Stimulated activated CD8-positive, alpha-beta memory T cell treated with anti-CD3 and anti-CD28 coated beads, Interleukin-4, amount 100 ng/mL, for 48 hours (primary cell): Measurements from ENCODE around the gene GJB2.

Source experiments
- DNase-seq: peaks from one replicate; pipeline ENCODE4 v3.0.0-alpha.2; 2020

The GJB2 gene

DNA sequence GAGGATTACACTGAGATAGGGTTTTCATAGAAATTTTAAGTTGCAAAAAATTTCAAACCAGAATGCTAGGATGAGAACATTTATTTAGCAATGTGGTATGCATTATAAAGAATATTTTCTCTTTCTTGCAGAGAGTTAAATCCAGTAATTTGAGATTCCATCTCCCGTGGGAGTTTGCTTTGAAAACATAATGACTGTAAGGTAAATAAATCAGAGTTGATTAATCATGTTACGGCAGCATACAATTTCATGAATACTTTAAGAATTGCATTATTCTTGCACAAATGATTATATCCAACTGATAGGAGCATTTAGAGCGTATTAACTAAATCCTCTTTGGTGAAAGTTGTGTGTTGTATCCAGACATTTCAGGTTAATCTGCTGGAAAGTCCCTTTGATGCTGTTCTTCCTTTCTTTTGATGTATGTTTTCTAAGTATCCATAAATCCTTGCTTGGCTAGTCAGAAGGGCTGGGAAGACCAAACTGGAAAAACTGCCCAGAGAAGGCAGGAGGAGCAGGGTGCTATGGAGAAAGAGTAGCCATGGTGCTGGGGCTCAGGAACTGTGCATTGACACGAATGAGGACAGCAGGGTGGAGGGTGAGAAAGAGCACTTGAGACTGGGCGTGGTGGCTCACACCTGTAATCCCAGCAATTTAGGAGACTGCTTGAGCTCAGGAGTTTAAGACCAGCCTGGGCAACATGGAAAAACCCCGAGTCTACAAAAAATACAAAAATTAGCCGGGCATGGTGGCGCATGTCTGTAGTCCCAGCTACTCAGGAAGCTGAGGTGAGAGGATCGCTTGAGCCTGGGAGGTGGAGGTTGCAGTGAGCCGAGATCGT is 27.1 kb downstream of the GJB2 start:
- DNase-seq = no peak

DNA sequence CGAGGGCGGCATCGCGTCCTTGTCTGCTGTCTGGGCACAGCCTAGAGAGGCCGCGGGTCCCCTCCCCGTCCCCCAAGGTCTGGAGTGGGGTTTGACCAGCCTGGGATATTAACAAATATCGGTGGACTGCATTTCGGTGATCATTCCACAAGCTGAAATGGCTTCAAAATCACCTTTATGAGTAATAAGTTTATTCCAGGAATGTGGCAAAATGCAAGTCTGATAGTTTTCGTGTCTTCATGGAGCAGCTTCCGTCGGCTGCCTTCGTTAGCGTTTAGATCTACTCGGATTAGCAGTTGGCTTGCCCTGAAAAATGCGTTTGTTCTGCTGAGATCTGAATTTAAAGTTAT is 30.8 kb downstream of the GJB2 start:
- no peak for DNase-seq

DNA sequence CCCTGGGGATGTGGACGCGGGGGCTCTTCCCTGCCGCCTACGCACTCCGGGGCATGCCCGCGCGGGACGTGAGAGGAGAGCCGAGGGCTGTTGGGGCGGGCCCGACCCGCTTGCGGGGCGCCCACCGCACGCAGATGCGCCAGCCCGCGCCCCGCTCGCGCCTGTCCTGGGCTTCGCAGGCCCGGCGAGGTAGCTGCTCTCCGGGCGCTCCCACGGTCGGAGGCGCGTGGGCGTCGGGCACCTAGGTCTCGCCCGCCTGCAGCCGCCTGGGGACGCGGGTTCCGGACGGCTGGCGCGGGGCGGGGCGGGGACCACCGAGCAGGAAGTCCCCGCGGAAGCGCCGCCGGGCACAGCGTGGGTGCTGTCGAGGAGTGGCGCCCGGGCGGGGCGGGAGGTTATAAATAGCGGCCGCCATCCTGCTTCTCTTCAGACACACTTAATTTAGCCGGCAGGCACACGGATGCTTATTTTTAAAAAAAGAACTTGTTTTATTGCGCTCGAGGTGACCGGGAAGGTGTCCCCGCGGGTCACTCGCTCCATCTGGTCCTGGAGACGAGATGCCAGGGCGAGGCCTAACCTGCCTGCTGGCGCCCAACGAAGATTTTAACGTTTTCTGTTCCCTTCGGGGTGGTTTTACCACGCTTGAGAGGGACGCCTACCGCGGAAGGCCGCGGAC is 31.3 kb downstream of the GJB2 start:
- DNase-seq = peak; percentile 73

DNA sequence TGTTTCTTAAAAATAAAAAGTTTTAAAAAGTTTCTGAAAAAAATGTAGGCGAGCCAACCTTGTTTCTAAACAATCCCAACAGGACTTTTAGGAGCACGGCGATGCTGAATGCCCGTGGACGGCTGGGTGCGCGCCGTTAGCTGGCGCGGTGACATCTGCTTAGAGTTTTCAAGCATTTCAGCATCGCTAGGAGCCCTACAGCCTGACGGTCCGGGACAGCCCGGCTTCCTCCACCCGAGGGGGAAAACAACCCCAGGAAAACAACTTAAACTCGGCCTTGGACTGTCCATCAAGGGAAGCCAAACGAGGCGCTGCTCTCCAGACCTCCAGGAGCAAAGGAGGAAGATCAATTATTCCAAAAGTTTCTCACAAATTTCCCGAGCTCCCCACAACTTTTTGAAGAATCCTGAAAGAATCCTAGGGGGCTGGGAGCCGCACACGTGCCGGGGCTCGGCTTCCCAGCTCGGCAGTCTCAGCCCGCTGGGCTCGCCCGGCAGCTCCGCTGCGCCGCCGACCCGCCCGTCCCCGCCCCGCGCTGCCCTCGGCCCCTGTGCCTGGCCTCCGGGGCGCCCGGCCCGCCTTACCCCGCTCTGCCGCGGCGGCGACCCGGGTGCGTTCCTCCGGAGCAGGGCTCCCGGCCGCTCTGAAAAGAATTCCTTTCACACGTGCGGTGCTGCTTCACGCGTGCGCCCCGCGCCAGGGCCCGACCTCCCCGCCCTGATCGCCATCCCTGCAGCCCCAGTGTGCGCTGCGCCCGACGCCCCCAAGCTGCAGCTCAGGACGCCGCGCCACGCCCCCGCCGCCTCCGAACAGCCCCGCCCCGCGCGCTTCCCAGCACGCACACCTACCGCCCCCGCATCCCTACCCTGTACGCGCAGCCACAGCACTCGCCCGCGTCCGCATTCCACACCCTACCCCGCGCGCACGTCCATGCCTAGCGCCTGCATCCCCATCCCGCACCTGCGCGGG is 32.1 kb downstream of the GJB2 start, which contains the start of gene GJA3:
Gene GJA3 (minus strand): TSS at position 747 of the 969 bp plus-strand sequence. CDS start 17,764 bp downstream, outside the sequence.
- peak; percentile 75 for DNase-seq

DNA sequence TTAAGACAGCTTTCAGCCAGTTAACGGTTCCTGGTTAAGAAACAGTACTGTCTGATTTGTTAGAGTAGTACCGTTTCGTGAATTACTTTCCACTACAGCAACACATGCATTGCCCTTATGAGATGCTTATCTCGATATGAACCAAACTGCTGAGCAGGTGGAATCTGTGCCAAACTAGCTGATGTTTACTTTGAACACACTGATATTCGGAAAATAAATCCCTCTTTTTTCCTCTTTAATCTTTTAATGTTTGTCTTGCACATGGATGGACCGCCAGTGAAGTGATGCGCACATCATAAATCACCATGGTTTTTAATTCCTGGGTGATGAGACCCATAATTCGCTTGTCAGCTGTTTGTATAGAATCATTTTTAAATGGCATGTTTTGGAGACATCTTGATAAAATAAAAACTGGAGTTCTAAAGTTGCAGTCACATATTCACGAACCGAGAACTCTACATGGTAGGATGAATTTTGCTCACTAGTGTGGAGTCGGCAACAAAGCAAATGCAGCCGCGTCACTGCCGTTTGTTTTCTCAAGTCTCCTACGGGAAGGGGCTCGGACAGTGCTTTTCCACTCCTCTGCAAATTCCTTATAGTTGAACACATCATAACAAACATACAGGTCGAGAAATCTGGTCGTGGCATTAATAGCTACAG is 33.0 kb downstream of the GJB2 start:
- no peak for DNase-seq

DNA sequence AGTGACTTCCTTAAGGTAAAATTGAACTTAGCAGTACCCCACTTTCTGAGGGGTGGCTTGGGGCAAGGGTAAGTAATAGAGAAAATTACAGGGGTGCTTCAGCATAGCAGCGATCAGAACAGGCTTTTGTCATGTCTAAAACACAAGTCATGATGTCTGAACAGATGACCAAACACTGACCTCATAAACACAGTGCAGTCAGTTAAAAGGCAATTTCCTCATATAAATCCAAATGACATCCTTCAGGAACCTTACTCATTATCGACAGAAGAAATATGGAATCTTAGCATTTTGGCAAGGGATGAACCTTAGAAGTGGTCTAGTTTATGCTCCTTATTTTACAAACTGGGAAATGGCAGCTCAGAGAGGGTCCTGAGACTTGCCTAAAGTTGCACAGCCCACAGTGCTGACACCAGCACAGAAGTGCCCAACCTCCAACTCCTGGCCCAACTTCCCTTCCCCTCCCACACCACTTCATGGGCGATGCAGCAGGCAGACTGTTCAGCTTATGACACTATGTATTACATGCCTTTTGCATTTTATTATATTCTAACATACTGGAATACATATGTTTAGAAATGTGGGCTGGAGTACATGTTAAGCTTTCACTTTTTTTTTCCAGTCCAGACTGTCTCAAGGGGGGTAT is 35.5 kb downstream of the GJB2 start:
- no peak for DNase-seq

DNA sequence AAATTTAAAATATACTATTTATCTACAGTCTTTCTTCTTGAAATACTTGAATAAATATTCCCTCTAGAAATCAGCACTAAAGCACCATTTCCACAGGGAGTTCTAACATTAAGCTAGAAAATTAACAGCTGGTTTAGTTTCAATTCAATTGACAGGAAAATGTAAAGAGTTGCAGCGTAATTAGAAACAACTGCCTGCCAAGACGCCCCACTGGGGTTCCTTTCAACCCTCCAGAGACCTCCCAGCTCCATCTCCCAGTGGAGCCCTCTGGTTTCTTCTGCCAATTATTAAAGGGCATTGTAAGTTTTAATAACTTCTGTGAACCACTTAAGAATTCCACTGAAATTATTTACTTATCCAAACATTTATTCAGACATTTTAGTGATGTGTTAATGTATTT is 36.0 kb downstream of the GJB2 start:
- DNase-seq = no peak

DNA sequence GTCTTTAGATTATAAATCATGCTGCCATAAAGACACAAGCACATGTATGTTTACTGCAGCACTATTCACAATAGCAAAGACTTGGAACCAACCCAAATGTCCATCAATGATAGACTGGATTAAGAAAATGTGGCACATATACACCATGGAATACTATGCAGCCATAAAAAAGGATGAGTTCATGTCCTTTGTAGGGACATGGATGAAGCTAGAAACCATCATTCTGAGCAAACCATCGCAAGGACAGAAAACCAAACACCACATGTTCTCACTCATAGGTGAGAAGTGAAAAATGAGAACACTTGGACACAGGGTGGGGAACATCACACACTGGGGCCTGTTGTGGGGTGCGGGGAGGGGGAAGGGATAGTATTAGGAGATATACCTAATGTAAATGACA is 39.4 kb downstream of the GJB2 start:
- DNase-seq = peak; percentile 16

DNA sequence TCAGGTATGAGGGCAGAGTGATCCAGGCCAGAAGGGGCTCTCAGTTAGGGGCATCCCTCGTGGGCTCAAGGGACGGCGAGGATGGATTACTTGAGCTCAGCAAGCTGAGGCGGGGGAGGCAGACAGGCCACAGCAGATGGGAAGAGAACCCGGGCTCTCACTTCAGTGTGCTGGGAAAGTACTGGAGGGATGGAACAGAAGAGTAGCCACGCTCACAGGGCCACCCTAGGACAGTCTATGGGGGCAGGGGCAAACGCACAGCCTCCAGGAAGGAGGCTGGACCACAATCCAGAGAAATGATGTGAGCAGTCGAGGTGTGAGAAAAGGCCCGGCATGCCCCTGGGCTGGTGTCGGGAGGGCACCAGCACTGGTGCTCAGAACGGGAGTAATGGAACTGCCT is 41.1 kb downstream of the GJB2 start:
- no peak for DNase-seq

DNA sequence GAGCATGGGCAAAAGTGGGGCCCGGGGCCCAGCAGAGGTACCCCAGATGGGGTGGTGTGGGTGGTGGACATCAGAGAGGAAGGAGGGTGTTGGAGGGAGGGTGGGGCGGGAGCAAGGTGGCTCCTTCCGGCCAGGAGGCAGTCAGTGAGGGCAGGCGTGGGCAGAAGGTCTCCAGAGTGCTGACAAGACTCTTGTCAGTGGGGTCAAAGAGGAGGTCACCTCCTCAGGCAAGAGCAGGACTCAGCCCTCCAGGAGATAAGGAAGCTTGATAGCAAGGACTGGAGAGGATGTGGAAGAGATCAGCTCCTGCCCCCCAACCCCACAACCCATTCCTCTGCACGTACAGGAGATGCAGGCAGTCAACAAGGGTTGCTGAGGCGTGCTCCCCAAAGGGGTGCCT is 41.7 kb downstream of the GJB2 start:
- DNase-seq = no peak

DNA sequence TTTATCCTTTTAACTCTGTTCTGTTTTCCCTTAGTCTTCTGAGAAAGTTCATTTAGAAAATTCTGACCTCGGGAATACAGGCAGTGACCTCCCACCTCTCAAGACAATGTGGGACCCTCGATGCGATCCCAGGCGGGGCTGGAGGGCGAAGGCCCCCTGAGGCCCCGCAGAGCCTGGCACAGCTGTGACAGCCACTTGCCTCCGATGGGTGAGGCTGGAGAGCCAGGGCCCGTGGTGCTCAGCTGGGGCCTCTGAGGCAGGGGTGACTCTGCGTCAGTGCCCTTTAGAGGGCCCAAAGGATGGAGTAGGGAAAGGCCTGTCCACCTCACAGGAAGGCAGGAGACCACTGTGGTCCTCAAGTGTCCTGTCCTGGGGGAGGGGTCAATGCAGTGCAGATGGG is 42.2 kb downstream of the GJB2 start:
- no peak for DNase-seq

DNA sequence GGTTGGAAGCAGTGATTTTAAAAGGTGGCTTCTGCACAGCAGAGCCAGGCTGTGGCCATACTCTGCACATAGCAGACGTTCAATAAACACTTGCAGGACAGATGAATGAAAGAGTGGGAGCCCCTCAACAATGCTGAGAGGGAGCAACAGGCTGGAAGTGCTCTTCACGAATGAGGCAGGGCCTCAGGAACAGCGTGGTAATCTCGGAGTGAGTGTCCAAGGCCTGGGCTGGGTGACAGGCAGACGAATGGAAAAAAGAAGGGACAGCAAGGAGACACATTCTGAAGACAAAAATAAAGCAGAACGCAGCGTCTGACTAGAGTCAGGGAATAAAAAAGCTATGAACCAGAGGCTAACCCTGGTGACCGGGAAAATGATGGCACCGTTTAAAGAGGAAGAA is 43.0 kb downstream of the GJB2 start:
- DNase-seq = no peak

DNA sequence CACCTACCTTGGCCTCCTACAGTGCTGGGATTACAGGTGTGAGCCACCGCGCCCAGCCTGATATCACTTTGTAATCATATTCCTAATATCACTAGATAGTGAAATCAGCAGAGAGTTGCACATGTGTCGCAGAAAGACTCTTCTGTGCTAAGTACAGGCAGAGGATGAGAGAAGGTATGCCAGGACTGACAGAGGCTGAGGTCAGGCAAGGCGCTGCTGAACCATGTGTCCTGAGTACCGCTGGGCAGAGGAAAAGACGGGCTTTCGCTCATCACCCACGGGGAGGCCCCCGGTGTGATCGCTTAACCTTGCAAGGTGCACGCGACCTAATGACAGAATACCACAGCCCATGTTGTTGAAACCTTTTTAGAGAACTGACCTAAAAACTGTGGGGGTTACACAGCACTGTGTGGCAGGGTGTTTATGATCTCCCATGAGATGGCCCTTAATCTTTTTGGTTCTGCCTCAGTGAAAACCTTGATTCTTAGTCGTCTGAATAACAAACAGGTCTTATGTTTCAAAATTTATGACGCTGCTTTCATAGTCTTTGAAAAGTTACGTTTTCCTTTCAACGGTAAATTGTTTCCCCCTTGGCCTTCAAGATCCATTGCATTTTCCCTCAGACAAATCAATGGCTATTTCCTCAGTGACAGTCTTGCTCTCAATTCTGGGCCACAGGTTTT is 44.1 kb downstream of the GJB2 start:
- DNase-seq = peak; percentile 11

DNA sequence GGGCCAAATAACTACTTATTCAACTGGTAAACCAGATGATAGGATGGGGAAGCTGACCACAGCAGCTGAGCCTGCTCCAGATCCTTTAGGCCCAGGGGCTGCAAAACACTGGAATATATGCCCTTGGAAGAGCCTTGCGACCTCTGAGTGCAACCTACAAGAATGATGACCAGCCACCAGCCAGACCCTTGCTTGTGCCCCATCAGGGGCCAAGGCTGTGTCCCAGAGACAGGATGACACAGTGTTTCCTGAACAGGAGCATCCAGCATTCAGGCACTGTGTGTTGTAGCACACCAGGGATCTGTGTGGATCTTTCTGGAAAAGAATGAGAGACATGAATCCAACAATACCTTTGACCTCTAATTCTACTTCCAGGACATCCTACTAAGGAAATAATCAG is 46.4 kb downstream of the GJB2 start:
- no peak for DNase-seq

DNA sequence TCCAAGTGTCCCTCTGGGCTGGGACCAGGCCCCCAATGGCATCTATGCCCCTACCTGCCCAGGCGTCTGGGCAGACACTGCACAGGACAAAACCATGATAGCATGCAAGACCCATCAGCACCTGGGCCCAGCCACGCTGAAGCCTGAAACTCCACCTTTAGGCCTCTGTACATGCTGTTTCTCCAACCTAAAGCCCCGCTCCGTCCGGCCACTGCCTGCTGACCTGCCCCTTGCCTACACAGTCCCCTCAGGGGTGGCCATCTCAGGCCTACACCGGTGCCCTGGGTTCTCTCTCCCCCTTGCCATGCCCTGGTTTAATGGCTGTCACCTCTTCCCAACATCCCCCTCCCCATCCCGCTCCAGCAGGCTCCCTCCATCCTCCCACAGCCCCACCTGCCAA is 47.2 kb downstream of the GJB2 start:
- no peak for DNase-seq

DNA sequence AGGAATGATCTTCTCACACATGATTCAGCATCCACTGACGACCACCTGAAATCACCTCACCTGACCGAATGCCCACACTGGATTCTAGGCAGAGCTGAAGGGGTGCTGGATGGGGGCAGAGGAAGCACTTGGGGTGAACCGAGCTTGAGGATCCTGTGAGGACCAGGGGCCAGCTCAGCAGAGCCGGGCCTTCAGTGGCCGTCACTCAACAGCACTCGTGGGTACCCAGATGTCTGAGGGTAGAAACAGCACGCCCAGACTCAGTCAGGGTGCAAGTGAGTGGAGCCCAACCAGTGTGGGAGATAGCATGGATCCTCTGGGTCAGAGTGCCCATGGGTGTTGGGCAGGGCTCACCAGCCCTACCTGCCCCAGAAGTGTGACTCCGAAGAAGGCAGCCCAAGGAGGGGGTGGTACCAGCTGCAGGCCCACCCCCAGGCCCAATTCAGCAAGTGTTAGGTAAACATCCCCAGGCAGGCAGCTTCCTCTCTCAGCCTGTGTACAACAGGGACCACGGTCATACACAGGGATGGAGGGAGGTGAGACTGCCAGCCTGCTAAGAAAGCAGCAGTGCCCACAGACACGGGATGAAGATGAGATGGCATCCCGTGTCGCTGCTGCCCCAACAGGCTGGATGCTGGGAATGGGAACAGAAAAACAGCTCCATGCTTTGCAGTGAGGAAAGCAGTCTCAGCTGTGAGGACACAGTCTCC is 48.4 kb downstream of the GJB2 start:
- DNase-seq = no peak

DNA sequence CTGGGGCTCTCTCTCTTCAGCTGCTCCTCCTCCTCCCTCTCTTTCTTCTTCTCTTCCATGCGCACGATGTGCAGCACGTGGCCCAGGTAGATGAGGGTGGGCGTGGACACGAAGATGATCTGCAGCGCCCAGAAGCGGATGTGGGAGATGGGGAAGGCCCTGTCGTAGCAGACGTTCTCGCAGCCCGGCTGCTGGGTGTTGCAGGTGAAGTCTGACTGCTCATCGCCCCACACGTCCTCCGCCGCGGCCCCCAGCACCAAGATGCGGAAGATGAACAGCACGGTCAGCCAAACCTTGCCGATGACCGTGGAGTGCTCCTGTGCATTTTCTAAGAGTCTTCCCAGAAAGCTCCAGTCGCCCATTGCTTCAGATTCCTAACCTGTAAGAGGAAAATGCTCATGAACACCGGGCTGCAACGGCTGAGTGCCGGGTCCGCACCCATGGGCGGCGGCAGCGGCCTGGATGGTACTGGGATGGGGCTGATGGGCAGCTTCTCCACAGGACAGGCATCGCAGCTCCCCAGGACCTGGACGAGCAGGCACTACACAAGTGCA is 49.7 kb downstream of the GJB2 start:
- no peak for DNase-seq

DNA sequence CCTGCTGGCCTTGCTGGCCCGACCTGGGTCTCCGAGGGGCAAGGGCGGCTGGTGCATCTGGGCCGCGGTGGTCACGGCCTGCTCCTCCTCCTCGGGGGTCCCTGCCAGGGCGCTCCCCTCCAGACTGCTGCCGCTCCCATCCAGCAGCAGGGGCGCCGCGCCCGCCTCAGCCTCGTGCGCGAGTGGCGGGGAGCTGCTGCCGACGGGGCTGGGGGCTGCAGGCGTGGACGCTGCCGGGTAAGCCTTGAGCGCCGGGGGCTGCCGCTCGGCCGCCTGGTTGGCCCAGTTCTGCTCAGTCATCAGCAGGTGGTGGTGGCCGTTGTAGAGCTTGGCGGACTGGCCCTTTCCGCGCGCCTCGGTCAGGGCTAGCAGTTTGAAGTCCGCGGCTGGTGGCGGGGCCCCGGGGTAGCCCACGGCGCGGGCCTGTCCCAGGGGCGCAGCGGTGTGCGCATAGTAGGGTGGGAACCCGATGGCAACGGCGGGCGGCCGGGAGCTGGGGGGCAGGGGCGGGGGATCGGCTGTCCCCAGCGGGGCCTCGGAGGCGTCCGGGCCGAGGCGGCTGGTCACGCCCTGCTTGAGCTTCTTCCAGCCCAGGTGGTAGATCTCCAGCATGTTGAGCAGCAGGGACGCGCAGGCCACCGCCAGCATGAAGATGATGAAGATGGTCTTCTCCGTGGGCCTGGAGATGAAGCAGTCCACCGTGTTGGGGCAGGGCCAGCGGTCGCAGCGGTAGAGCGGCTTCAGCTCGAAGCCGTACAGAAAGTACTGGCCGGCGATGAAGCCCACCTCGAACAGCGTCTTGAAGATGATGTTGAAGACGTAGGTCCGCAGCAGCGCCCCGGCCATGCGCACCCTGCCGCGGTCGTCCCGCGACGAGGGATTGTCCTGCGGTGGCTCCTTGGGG is 50.5 kb downstream of the GJB2 start:
- no peak for DNase-seq

DNA sequence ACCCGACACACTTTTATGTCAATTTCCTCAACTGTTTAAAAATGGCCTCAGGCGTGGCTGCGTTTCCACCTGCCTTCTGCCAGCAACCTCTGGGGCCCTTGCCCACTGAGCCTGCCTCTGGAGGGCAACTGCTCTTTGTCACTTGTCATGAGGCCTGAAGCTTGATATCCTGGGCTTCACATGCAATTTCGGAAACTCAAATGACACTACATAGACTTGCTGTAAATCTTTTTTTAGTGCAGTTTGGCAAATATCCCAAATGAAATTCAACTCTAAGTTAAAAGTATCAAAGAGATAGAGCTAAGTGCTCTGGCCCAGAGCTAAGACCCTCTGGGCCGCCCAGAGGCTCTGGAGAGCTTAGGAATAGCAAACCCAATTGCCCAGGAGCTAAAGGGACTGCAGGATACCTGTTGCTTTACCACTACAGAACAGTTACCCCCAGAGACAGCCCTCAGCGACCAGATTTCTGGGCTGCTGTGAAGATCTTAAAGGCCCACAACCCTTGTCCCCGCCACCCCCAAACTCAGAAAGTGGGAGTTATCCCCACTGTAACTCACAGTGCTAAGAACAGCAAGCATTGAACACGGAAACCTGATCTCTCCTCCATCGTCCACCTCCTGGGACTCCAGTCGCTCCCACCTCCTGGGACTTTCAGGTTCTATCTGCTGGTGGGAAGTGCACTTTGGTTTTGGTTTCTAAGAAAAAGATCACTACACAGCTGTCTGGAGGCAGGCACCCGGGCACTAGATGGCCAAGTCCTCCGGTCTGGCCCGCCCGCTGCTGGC is 51.3 kb downstream of the GJB2 start:
- no peak for DNase-seq
